GM12891 (cell line): Measurements from ENCODE around the gene SERPINH1.

ENCODE experiments used
- POLR2A ChIP-seq: IDR thresholded peaks from 2 replicates; pipeline ENCODE4 v1.6.1; 2011; ENCODE audit warnings: low read depth, low read length, control low read depth
- POLR2AphosphoS5 ChIP-seq: IDR thresholded peaks from 2 replicates; pipeline ENCODE4 v1.6.1; 2011; ENCODE audit warnings: low read depth, low read length, control low read depth
- TAF1 ChIP-seq: IDR thresholded peaks from 2 replicates; pipeline ENCODE4 v1.6.1; 2011; ENCODE audit warnings: low read depth, low read length, control low read depth

DNA sequence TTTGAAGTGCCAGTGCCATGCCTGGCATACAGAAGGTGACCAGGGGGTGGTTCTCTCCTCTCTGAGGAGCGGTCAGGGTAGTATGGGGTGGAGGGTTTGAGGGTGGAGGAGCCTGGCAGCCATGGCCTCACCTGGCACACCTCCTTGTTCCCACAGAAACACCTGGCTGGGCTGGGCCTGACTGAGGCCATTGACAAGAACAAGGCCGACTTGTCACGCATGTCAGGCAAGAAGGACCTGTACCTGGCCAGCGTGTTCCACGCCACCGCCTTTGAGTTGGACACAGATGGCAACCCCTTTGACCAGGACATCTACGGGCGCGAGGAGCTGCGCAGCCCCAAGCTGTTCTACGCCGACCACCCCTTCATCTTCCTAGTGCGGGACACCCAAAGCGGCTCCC is 9.6 kb downstream of the SERPINH1 start:
- TF ChIP-seq POLR2A (no peak), TAF1 (no peak), POLR2AphosphoS5 (no peak)
